DND-41 (cell line): ENCODE measurements around the gene ZNF816.

ENCODE experiments used
- EZH2 ChIP-seq: IDR thresholded peaks from 3 replicates; pipeline ENCODE4 v1.6.1; 2012; ENCODE audit warnings: borderline replicate concordance, low read depth, mild to moderate bottlenecking, moderate library complexity, low read length, inconsistent platforms; ENCODE audit not compliant: severe bottlenecking
- TF ChIP-seq, protein P1 (sequence below): IDR thresholded peaks from 2 replicates; pipeline ENCODE4 v1.5.1; 2012; ENCODE audit warnings: borderline replicate concordance, low read length, moderate library complexity, mild to moderate bottlenecking; ENCODE audit not compliant: poor library complexity, severe bottlenecking; ENCODE audit errors: extremely low read depth

- TF ChIP-seq, protein P1, sequence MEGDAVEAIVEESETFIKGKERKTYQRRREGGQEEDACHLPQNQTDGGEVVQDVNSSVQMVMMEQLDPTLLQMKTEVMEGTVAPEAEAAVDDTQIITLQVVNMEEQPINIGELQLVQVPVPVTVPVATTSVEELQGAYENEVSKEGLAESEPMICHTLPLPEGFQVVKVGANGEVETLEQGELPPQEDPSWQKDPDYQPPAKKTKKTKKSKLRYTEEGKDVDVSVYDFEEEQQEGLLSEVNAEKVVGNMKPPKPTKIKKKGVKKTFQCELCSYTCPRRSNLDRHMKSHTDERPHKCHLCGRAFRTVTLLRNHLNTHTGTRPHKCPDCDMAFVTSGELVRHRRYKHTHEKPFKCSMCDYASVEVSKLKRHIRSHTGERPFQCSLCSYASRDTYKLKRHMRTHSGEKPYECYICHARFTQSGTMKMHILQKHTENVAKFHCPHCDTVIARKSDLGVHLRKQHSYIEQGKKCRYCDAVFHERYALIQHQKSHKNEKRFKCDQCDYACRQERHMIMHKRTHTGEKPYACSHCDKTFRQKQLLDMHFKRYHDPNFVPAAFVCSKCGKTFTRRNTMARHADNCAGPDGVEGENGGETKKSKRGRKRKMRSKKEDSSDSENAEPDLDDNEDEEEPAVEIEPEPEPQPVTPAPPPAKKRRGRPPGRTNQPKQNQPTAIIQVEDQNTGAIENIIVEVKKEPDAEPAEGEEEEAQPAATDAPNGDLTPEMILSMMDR = no peak
- no peak for TF ChIP-seq EZH2
These were observed 45.5 kb upstream of the ZNF816 start for GRCh38 chr19:53008061-53008778.
